ENCODE results near the gene EML5.
"Not testable (repeated sequence)": the region's sequence is repeated elsewhere in the genome, so short reads cannot be mapped to it uniquely, and the experiment has no call there.

The EML5 gene

DNA sequence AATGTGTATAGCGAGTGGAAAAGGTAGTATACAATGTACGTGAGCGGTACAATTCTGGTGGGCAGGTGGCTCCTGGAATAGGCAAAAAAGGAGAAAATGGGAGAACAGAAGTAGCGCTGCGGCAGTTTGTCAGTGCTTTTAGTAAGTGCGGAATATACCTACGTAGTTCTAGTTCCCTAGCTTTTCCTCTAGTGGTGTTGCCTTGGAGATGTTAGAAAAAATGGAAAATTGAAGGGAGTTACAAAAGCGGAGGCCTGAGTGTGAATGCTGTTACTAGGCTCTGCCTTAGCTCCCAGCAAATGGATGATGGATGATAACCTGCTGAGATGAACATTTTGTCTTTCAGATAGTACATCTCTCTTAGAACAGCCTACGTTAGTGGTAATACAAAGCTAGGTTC, 32.8 kb upstream of the EML5 start:
- peak overlapping the region; percentile 99 for H3K27ac ChIP-seq (ENCODE audit: low read depth, low read length, severe bottlenecking)

DNA sequence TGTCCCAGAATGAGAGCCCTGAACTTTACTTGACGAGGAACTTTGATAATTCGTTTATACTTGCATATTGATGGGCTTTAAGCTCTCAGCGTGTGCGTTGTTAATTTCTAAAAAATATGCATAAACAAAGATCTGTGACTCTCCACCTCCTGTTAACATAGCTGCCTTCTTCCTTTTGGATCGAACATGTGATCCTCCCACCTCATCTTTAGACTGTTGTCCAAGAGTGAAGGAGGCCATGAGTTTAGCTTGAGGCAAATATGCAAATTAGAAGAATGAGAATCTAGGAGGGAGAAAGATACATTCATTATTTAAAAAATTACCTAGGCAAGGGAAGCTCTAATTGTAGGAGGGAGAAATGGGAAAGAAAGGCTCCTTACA, 32.3 kb upstream of the EML5 start:
- Histone ChIP-seq H3K4me1 (ENCODE audit: control insufficient read depth, insufficient read depth, low read length, poor library complexity, severe bottlenecking) (no peaks in the 10 kb centered on the region), H3K36me3 (ENCODE audit: control insufficient read depth, insufficient read depth, low read length) (no peaks in the 10 kb centered on the region), H3K4me3 (ENCODE audit: extremely low read depth, insufficient read depth, low read length, poor library complexity, severe bottlenecking) (peak overlapping the region; percentile 59), H3K27ac (ENCODE audit: low read depth, low read length, severe bottlenecking) (peak overlapping the region; percentile 99), H3K9me3 (ENCODE audit: control insufficient read depth, low read length) (no peaks in the 10 kb centered on the region)
- WGBS, 2 experiments (ENCODE audit: insufficient coverage in 2 of 2) = no CpG with 5 or more reads among the region's 5 CpGs

More for the DNA sequence above, 32.8 kb upstream of the EML5 start:
- no peaks in the 10 kb centered on the region for H3K9me3 ChIP-seq (ENCODE audit: control insufficient read depth, low read length)
- no peaks in the 10 kb centered on the region for H3K4me1 ChIP-seq (ENCODE audit: control insufficient read depth, insufficient read depth, low read length, poor library complexity, severe bottlenecking)
- H3K36me3 ChIP-seq (ENCODE audit: control insufficient read depth, insufficient read depth, low read length) = no peaks in the 10 kb centered on the region
- H3K4me3 ChIP-seq (ENCODE audit: extremely low read depth, insufficient read depth, low read length, poor library complexity, severe bottlenecking) = peak overlapping the region; percentile 59
- 86 to 96% methylated on average over 8 of the region's 9 CpGs for WGBS, 2 experiments (ENCODE audit: insufficient coverage in 2 of 2)

DNA sequence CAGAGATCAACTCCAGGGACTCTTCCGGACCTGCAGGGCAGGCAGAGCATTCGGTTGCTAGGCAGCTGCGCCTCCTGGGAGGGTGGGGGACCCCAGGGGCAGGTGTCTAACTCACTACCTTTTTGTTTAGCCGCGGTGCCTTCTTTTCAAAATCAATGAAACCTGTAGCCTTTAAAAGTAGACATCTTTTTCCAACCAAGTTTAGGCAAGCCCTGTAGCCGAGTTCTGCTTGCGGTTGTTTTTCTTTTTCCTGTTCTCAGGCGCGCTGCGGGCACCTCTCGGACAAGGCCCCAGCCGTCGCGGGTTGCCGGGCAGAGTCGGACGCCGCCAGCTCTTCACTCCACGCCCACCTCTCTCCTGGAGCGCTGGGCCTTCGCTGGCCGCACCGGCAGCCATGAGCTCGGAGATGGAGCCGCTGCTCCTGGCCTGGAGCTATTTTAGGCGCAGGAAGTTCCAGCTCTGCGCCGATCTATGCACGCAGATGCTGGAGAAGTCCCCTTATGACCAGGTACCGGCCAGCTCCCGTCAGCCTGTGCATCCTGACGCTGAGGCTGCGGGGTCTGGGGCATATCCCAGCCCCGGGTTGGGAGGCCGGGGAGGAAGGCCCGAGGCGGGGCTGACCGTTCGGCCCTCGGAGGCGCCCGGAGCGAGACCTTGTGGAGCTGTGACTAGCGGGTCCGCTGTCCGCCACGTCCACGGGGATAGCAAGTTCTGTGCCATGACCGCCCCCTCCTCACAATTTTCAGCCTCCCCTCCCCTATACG, 31.7 kb upstream of the EML5 start, which contains the start of gene TTC8:
TTC8 (plus strand) TSS at position 338 of the 764 bp plus-strand sequence; CDS start at position 395, 57 bp downstream.
- whole genome bisulfite sequencing, 2 experiments (ENCODE audit: insufficient coverage in 2 of 2) = 0% methylated on average over 14 to 36 of the region's 50 CpGs
- H3K4me3 ChIP-seq (ENCODE audit: extremely low read depth, insufficient read depth, low read length, poor library complexity, severe bottlenecking) = peak within 1 kb of the TSS; percentile 59
- H3K4me1 ChIP-seq (ENCODE audit: control insufficient read depth, insufficient read depth, low read length, poor library complexity, severe bottlenecking) = no peaks in the 10 kb centered on the region
- no peaks in the 10 kb centered on the region for H3K9me3 ChIP-seq (ENCODE audit: control insufficient read depth, low read length)
- H3K36me3 ChIP-seq (ENCODE audit: control insufficient read depth, insufficient read depth, low read length) = no peaks in the 10 kb centered on the region
- H3K27ac ChIP-seq (ENCODE audit: low read depth, low read length, severe bottlenecking) = peak within 1 kb of the TSS; percentile 99

DNA sequence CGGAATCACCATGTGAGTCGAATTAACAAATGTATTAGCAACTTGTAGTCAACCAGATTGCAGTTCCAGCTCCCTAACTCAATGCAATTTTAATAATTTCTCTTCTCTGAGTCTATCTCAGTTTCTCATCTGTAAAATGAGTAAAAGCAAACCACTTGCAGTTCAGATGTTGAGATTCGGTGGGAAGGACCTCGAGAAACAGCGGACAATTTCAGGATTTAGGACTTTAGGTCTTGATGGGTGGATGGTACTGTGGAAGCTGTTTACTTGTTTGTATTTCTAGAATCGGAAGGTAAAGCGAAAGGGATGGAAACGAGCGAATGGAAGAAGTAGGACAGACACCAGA, 31.2 kb upstream of the EML5 start:
- H3K36me3 ChIP-seq (ENCODE audit: control insufficient read depth, insufficient read depth, low read length) = no peaks in the 10 kb centered on the region
- peak overlapping the region; percentile 59 for H3K4me3 ChIP-seq (ENCODE audit: extremely low read depth, insufficient read depth, low read length, poor library complexity, severe bottlenecking)
- 22 to 24% methylated on average over 6 to 9 of the region's 9 CpGs for WGBS, 2 experiments (ENCODE audit: insufficient coverage in 2 of 2)
- no peaks in the 10 kb centered on the region for H3K9me3 ChIP-seq (ENCODE audit: control insufficient read depth, low read length)
- no peaks in the 10 kb centered on the region for H3K4me1 ChIP-seq (ENCODE audit: control insufficient read depth, insufficient read depth, low read length, poor library complexity, severe bottlenecking)
- H3K27ac ChIP-seq (ENCODE audit: low read depth, low read length, severe bottlenecking) = peak overlapping the region; percentile 99

- no peaks in the 10 kb centered on the region for H3K9me3 ChIP-seq (ENCODE audit: control insufficient read depth, low read length)
- no CpG with 5 or more reads among the region's 2 CpGs for WGBS, 2 experiments (ENCODE audit: insufficient coverage in 2 of 2)
- H3K4me1 ChIP-seq (ENCODE audit: control insufficient read depth, insufficient read depth, low read length, poor library complexity, severe bottlenecking) = no peaks in the 10 kb centered on the region
- H3K36me3 ChIP-seq (ENCODE audit: control insufficient read depth, insufficient read depth, low read length) = no peaks in the 10 kb centered on the region
- H3K4me3 ChIP-seq (ENCODE audit: extremely low read depth, insufficient read depth, low read length, poor library complexity, severe bottlenecking) = no peak overlapping the region
- no peak overlapping the region for H3K27ac ChIP-seq (ENCODE audit: low read depth, low read length, severe bottlenecking)
Measured at GRCh38 chr14:88821888-88822287, 29.1 kb upstream of the EML5 start.

DNA sequence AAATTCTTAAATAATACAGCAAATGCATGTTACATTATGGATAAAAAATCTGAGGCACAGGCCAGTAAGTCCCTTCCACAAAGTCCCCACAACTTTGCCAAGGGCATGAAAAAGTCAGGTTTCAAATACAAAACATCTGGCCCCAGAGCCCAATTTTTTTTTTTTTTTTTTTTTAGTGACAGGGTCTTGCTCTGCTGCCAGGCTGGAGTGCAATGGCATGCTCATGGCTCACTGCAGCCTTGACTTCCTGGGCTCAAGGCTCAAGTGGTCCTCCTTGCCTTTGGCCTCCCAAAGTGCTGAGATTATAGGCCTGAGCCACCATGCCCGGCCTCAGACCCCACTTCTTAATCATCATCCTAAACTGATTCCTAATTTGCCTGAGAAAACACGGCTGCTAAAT, 28.6 kb upstream of the EML5 start:
- Histone ChIP-seq H3K4me1 (ENCODE audit: control insufficient read depth, insufficient read depth, low read length, poor library complexity, severe bottlenecking) (no peaks in the 10 kb centered on the region), H3K4me3 (ENCODE audit: extremely low read depth, insufficient read depth, low read length, poor library complexity, severe bottlenecking) (no peak overlapping the region), H3K36me3 (ENCODE audit: control insufficient read depth, insufficient read depth, low read length) (no peaks in the 10 kb centered on the region), H3K9me3 (ENCODE audit: control insufficient read depth, low read length) (no peaks in the 10 kb centered on the region), H3K27ac (ENCODE audit: low read depth, low read length, severe bottlenecking) (no peak overlapping the region)
- WGBS, 2 experiments (ENCODE audit: insufficient coverage in 2 of 2) = 73 to 89% methylated on average over 2 of the region's 2 CpGs

DNA sequence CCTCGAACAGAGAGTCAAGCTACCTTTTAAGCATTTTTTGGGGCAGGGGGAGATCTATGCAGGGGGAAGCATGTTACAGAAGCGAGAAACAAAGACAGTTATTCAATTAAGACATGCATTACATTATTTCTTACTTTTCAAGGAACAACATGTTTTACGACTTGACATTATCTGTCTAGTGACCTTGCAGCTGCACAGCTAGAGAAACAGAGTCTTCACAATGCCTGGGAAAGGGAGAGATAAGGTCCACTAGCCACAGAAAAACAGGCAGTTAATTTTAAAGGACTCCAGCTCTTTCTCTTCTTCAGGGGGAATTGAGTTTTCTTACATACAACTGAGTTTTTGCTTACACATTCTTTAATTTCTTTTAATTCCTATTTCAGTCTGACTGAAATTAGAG, 26.9 kb upstream of the EML5 start:
- not testable (repeated sequence) for H3K27ac ChIP-seq (ENCODE audit: low read depth, low read length, severe bottlenecking); H3K9me3 ChIP-seq (ENCODE audit: control insufficient read depth, low read length); H3K4me1 ChIP-seq (ENCODE audit: control insufficient read depth, insufficient read depth, low read length, poor library complexity, severe bottlenecking); H3K36me3 ChIP-seq (ENCODE audit: control insufficient read depth, insufficient read depth, low read length); H3K4me3 ChIP-seq (ENCODE audit: extremely low read depth, insufficient read depth, low read length, poor library complexity, severe bottlenecking)
- 80 to 100% methylated on average over 1 to 2 of the region's 3 CpGs for WGBS, 2 experiments (ENCODE audit: insufficient coverage in 2 of 2)

GRCh38 chr14:88818018-88818417, 25.3 kb upstream of the EML5 start:
- Histone ChIP-seq H3K36me3 (ENCODE audit: control insufficient read depth, insufficient read depth, low read length) (no peaks in the 10 kb centered on the region), H3K27ac (ENCODE audit: low read depth, low read length, severe bottlenecking) (no peak overlapping the region), H3K9me3 (ENCODE audit: control insufficient read depth, low read length) (no peaks in the 10 kb centered on the region), H3K4me3 (ENCODE audit: extremely low read depth, insufficient read depth, low read length, poor library complexity, severe bottlenecking) (no peak overlapping the region), H3K4me1 (ENCODE audit: control insufficient read depth, insufficient read depth, low read length, poor library complexity, severe bottlenecking) (no peaks in the 10 kb centered on the region)
- 71 to 90% methylated on average over 1 of the region's 1 CpG for WGBS, 2 experiments (ENCODE audit: insufficient coverage in 2 of 2)

DNA sequence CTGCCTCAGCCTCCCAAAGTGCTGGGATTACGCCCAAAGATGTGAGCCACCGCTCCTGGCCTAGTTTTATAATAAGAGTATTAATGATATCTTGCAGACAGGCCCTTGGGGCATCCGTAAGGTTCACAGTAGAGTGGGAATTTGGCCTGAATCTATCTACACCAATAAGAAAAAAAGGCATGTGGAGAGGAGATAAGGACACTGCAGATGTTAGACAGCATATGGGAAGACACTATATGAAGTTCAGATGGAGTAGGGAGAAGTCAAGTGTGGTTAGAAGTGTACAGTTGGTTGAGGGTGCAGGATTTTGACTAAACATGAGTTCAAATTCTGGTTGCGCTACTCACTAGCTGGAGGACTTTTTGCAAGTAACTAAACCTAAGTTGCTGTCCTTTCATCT, 23.2 kb upstream of the EML5 start:
- no peaks in the 10 kb centered on the region for H3K36me3 ChIP-seq (ENCODE audit: control insufficient read depth, insufficient read depth, low read length)
- no peak overlapping the region for H3K27ac ChIP-seq (ENCODE audit: low read depth, low read length, severe bottlenecking)
- no peaks in the 10 kb centered on the region for H3K9me3 ChIP-seq (ENCODE audit: control insufficient read depth, low read length)
- H3K4me1 ChIP-seq (ENCODE audit: control insufficient read depth, insufficient read depth, low read length, poor library complexity, severe bottlenecking) = no peaks in the 10 kb centered on the region
- H3K4me3 ChIP-seq (ENCODE audit: extremely low read depth, insufficient read depth, low read length, poor library complexity, severe bottlenecking) = no peak overlapping the region
- WGBS, 2 experiments (ENCODE audit: insufficient coverage in 2 of 2) = 92 to 93% methylated on average over 2 of the region's 4 CpGs

- Histone ChIP-seq H3K4me3 (ENCODE audit: extremely low read depth, insufficient read depth, low read length, poor library complexity, severe bottlenecking) (no peak overlapping the region), H3K9me3 (ENCODE audit: control insufficient read depth, low read length) (peaks cover 4% of the 10 kb centered on the region), H3K4me1 (ENCODE audit: control insufficient read depth, insufficient read depth, low read length, poor library complexity, severe bottlenecking) (no peaks in the 10 kb centered on the region), H3K36me3 (ENCODE audit: control insufficient read depth, insufficient read depth, low read length) (no peaks in the 10 kb centered on the region), H3K27ac (ENCODE audit: low read depth, low read length, severe bottlenecking) (no peak overlapping the region)
Measured at GRCh38 chr14:88808359-88808758, 15.6 kb upstream of the EML5 start.

GRCh38 chr14:88804477-88804876, 11.7 kb upstream of the EML5 start:
- Histone ChIP-seq H3K4me1 (ENCODE audit: control insufficient read depth, insufficient read depth, low read length, poor library complexity, severe bottlenecking) (no peaks in the 10 kb centered on the region), H3K36me3 (ENCODE audit: control insufficient read depth, insufficient read depth, low read length) (no peaks in the 10 kb centered on the region), H3K27ac (ENCODE audit: low read depth, low read length, severe bottlenecking) (no peak overlapping the region), H3K4me3 (ENCODE audit: extremely low read depth, insufficient read depth, low read length, poor library complexity, severe bottlenecking) (no peak overlapping the region), H3K9me3 (ENCODE audit: control insufficient read depth, low read length) (peaks cover 4% of the 10 kb centered on the region)
- WGBS, 2 experiments (ENCODE audit: insufficient coverage in 2 of 2) = 100% methylated on average over 1 of the region's 1 CpG; no CpG with 5 or more reads in 1 of the 2 experiments

Measured in mesodermal cell (in vitro differentiated cells).